Stimulated activated naive CD8-positive, alpha-beta T cell treated with anti-CD3 and anti-CD28 coated beads, Interleukin-15, Interleukin-2, amounts not matched to agents 100 ng/mL and 50 ng/mL, for 24 hours (primary cell): ENCODE results near the gene IMP4.
A peak's percentile ranks its signal among the peaks of the same experiment; 100 is the strongest.

Source experiments
- H3K27ac Mint-ChIP-seq: one replicate; pipeline ENCODE4 v1.8.0; 2021; ENCODE audit warnings: mild to moderate bottlenecking, mixed read lengths
- H3K27me3 Mint-ChIP-seq: one replicate; pipeline ENCODE4 v1.8.0; 2021; ENCODE audit warnings: mixed read lengths
- H3K36me3 Mint-ChIP-seq: one replicate; pipeline ENCODE4 v1.8.0; 2021; ENCODE audit warnings: low read depth, mixed read lengths
- H3K4me1 Mint-ChIP-seq: one replicate; pipeline ENCODE4 v1.8.0; 2021; ENCODE audit warnings: low read depth, mixed read lengths
- H3K4me3 Mint-ChIP-seq: one replicate; pipeline ENCODE4 v1.8.0; 2021; ENCODE audit warnings: mild to moderate bottlenecking, mixed read lengths
- H3K9me3 Mint-ChIP-seq: one replicate; pipeline ENCODE4 v1.8.0; 2021; ENCODE audit warnings: mixed read lengths

Gene IMP4

DNA sequence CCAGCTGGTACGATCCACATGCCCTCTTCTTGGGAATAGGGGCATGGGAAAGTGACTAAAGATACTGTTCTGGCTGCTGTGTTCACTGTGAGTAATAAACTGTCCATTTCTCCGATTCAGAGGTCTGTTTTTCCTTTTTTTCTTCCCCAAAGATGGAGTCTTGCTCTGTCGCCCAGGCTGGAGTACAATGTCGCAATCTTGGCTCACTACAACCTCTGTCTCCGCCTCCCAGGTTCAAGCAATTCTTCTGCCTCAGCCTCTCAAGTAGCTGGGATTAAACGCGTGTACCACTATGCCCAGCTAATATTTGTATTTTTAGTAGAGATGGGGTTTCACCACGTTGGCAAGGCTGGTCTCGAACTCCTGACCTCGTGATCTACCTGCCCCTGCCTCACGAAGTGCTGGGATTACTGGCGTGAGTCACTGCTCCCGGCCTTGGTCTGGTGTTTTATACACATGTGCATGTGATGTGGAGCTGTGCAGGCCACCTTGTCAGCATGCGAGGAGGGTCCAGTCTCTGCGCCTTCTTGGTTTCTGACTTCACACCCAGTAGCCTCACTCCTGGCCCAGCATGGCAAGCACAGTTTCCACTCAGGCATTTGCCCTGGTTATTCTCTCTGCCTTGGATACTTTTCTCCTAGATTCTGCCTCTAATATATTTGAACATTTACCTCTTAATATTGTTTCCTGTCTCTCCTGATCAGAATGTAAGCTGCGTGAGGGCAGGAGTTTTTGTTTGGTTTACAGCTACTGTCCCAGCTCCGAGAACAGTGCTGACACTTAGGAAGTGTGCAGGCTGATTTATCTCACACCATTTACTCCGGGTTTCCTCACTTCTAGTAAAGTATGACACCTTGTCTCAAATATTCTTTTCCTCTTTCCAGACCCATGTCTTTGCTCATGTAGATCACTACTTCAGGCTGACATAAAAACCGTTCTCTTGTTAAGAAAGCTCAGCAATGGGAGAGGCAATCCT, 32.9 kb downstream of the IMP4 start:
- Mint-ChIP-seq H3K9me3 (no peaks in the 10 kb centered on the region), H3K36me3 (peaks cover 48% of the 10 kb centered on the region), H3K27me3 (no peaks in the 10 kb centered on the region), H3K4me1 (peaks cover 84% of the 10 kb centered on the region), H3K4me3 (no peak overlapping the region), H3K27ac (peak overlapping the region; percentile 51)

DNA sequence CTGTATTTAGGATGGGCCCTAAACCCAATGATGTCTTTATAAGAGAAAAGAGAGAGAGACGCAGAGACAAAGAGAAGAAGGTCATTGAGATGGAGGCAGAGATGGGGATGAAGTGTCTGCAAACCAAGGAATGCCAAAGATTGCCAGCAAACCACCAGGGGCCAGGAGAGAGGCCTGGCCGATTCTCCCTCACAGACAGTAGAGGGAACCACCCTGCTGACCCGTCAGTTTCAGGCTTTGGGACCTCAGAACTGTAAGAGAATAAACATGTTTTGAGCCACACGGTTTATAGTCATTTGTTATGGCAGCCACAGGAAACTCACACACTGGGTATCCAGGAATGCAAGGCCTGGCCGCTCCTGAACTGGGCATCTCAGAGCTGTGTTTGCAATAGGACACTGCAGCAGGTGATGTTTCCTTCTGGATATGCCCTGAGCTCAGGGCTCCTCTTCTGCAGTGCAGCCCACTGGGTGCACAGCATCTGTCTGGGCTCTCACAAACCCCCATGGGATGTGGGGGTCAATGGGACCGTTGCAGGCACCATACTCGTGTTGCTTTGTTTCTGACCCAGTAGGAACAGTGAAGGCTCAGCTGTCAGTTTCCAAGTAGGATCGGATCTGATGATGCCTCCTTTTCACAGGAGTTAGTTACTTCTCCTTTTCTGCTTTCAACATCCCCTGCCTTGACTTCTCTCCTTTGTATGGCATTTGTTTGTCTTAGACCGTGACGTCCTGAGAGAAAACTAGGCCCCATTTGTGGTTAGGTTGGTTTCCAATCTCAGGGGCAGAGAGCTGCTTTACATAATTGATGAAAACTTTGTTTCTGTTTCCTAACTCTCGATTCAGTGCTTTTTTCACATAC, 34.0 kb downstream of the IMP4 start:
- H3K27ac Mint-ChIP-seq = peak overlapping the region; percentile 51
- no peaks in the 10 kb centered on the region for H3K9me3 Mint-ChIP-seq
- no peak overlapping the region for H3K4me3 Mint-ChIP-seq
- peaks cover 76% of the 10 kb centered on the region for H3K4me1 Mint-ChIP-seq
- peaks cover 39% of the 10 kb centered on the region for H3K36me3 Mint-ChIP-seq
- no peaks in the 10 kb centered on the region for H3K27me3 Mint-ChIP-seq

DNA sequence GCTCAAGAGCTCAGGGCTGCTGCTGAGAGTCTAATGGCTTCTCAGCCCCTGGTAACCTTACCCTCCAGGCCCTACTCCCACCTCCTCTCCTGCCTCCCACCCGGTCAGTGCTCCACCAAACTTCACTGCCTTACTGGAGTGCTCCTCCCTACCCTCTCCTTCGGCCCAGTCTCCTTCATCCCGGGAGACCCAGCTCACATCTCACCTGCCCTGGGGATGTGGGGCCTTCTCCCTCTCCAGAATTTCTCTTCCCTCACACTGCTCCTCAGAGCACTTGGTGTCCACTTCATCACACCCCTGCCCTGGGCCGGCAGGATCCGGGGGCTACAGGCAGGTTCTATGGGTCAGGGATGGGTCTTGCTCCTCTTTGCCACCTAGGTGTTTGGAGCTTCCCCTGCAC, 34.8 kb downstream of the IMP4 start:
- Mint-ChIP-seq H3K27me3 (no peaks in the 10 kb centered on the region), H3K36me3 (peaks cover 40% of the 10 kb centered on the region), H3K4me1 (peaks cover 72% of the 10 kb centered on the region), H3K9me3 (no peaks in the 10 kb centered on the region), H3K27ac (no peak overlapping the region), H3K4me3 (no peak overlapping the region)

DNA sequence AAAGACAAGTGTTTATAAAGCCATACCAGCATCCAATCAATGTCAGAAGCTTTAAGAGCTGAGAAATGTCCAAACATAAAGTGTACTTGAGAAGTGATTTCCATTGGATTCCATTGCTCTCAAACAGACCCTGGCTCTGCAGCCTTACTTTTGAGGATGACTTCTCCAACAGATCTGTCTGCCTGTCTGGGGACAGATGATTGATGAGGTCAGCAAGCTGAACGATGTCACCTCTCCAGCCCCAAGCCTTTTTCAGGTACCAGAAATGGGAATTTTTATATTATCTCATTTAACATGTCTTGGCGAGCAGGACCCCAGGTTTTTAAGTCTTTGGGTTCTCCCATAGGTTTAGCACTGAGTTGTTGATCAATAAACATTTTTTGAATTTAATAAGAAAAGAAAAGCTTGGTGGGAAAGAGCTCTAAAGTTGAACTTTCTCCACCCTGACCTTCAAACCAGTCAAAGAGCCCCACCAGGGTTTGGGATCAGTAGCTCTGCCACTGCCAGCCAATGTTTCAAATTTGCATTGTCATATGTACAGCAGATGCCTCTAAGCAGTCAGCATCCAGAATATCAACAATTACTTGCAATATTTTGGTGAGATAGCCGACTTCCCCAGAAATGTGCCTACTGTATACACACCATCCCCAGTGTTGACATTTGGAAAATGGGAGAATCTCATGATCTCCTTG, 35.7 kb downstream of the IMP4 start:
- peaks cover 44% of the 10 kb centered on the region for H3K36me3 Mint-ChIP-seq
- H3K4me3 Mint-ChIP-seq = no peak overlapping the region
- H3K4me1 Mint-ChIP-seq = peaks cover 67% of the 10 kb centered on the region
- H3K27ac Mint-ChIP-seq = no peak overlapping the region
- H3K9me3 Mint-ChIP-seq = no peaks in the 10 kb centered on the region
- H3K27me3 Mint-ChIP-seq = no peaks in the 10 kb centered on the region

DNA sequence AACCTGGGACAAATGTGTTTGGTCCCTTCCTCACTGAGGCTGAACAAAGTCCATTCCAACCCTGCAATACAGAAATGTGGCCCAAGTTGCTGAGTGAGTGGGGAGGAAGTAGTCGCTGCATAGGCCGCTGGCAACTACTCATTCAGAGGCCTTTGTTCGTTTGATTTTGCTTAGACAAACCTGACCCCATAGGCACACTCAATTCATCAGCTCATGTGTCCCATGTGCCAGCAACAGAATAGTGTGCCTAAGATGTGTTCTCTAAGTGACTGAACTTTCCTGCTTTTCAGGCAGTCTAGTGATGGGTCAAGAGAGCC, 36.2 kb downstream of the IMP4 start:
- H3K4me3 Mint-ChIP-seq = no peak overlapping the region
- peaks cover 62% of the 10 kb centered on the region for H3K4me1 Mint-ChIP-seq
- H3K9me3 Mint-ChIP-seq = no peaks in the 10 kb centered on the region
- H3K27me3 Mint-ChIP-seq = no peaks in the 10 kb centered on the region
- H3K27ac Mint-ChIP-seq = no peak overlapping the region
- peaks cover 39% of the 10 kb centered on the region for H3K36me3 Mint-ChIP-seq

DNA sequence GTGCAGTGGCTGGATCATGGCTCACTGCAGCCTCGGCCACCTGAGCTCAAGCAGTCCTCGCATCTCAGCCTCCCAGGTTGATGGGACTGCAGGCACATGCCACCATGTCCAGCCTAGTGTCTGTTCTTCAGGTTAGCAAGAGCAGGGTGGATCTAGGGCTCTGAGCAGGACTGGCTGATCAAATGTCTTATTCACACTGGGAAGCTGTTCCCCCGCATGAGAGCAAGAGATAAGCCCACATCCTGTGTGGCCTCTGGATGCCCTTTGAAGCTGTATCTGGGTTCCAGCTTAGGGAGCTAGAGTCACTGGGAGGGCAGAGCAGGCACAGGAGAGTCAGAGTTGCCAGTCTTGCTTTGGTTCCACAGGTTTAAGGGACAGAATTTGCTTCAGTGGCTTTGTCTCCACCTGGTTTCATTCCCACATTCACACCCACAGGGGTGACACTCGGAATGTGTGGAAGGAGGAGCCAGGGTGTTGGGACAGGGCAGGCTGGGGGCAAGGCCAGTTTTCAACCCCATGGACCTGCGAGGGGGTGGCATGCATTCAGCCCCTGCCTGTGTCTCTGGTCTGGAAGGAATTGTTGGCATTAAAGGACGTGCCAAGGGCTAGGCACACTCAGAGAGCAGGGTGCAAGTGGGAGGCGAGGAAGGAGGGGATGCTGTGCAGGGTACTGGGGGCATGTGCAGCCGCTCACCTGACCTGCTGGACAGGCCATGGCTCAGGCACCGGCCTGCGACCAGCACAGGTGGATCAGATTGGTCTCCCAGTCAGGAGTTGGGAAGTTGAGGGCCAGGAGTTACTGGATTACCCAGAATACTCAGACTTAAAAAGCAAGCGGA, 37.6 kb downstream of the IMP4 start:
- Mint-ChIP-seq H3K27me3 (no peaks in the 10 kb centered on the region), H3K4me1 (peaks cover 52% of the 10 kb centered on the region), H3K9me3 (no peaks in the 10 kb centered on the region), H3K36me3 (peaks cover 28% of the 10 kb centered on the region), H3K4me3 (peak overlapping the region; percentile 23), H3K27ac (peak overlapping the region; percentile 49)

DNA sequence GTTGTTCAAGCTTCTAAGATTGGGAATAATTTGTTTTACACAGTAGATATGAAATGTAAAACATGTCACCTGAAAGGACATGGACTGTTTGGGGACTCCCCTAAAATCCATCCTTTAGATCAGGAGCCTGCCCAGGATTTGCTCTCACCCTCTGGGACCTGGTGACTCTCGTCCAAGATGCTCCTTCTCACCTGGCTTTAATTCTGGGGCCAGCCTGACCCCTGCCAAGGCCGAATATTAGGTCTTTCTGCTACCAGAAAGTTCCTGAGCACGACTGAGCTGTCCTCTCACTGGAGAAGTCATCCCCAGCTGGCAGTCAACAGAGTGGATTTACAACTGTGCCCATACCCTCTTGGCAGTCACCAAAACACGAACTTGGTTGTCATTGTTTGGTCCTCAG, 38.4 kb downstream of the IMP4 start:
- peaks cover 52% of the 10 kb centered on the region for H3K4me1 Mint-ChIP-seq
- no peaks in the 10 kb centered on the region for H3K9me3 Mint-ChIP-seq
- no peak overlapping the region for H3K27ac Mint-ChIP-seq
- H3K36me3 Mint-ChIP-seq = peaks cover 24% of the 10 kb centered on the region
- H3K27me3 Mint-ChIP-seq = no peaks in the 10 kb centered on the region
- H3K4me3 Mint-ChIP-seq = no peak overlapping the region

DNA sequence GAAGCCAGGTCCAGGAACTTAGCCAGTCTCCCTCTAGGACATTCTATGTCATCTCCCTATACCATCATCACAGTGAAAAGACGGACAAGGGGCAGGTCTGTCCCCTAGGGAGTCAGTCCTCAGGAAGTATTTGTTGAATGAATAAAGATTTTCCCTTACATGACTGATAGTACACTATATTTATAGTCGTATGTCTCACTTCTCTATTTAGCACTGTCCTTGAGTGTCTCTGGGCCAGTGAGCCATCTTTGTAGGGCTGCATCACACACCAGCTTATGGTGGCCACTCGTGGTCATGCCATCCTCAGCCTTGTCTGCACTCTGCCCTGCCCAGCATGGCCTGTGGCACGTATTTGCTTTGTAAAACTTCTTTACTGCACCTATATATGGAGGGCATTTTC, 38.9 kb downstream of the IMP4 start:
- peaks cover 22% of the 10 kb centered on the region for H3K36me3 Mint-ChIP-seq
- H3K27me3 Mint-ChIP-seq = no peaks in the 10 kb centered on the region
- no peaks in the 10 kb centered on the region for H3K9me3 Mint-ChIP-seq
- H3K4me1 Mint-ChIP-seq = peaks cover 47% of the 10 kb centered on the region
- no peak overlapping the region for H3K4me3 Mint-ChIP-seq
- no peak overlapping the region for H3K27ac Mint-ChIP-seq

DNA sequence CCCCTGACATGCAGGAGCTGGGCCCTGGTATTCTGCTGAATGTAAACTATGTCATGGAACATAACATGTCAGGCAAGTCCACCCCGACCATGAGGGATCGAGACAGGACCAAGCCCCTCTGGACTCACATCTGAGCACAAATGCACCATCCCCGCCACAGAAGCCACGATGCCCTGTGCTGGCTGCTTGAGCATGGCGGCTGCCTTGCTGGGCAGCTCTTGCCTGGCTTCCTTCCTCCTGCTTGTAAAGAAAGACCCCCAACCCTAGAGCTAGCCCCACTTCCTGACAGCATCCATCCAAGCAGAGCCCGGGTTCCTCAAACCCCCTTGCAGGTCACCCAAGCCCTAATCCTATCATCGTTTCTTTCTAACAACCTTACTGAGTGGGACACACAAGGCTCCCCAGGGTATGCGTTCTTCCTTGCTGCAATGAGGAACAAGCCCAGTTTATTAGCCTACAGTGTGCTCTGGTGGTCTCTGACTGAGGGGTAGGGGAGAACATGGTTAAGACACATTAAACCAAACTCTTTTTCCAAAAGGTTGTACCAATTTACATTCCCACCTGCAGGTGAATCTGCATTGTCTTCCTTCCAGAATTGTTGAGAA, 39.7 kb downstream of the IMP4 start:
- no peak overlapping the region for H3K27ac Mint-ChIP-seq
- H3K4me1 Mint-ChIP-seq = peaks cover 39% of the 10 kb centered on the region
- no peaks in the 10 kb centered on the region for H3K27me3 Mint-ChIP-seq
- peaks cover 17% of the 10 kb centered on the region for H3K36me3 Mint-ChIP-seq
- no peak overlapping the region for H3K4me3 Mint-ChIP-seq
- H3K9me3 Mint-ChIP-seq = no peaks in the 10 kb centered on the region

DNA sequence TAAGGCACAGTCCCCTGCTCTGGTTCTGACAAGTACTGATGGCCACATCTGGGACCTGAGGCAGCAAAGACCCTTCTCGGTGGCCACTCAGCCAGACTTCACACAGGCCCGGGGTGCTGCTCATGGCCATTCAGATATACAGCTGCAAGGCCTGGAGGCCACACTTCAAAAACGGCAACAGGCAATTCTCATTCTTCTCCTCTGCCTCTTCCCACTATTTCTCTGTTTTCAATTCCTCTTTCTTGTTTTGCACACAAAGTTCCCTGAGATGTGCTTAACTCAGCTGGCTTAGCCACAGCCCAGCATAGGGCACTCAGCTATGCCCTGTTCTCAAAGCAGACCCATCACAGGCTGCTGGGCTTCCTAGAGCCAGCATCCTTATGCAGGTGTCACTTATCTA, 43.0 kb downstream of the IMP4 start:
- Mint-ChIP-seq H3K27ac (no peak overlapping the region), H3K9me3 (no peaks in the 10 kb centered on the region), H3K4me3 (no peak overlapping the region), H3K27me3 (no peaks in the 10 kb centered on the region), H3K36me3 (peaks cover 13% of the 10 kb centered on the region), H3K4me1 (peaks cover 10% of the 10 kb centered on the region)

DNA sequence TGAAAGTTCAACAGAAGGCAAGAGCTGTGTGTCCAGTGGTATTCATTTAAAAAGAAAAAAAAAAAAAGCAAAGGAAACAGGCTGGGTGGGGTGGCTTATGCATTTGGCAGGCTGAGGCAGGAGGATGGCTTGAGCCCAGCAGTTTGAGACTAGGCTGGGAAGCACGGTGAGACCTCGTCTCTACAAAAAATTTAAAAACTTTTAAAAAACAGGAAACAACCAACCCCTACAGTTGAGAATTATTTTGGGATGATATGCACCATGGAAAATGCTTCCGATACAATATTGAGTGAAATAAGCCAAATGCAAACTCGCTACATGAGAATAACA, 44.3 kb downstream of the IMP4 start:
- Mint-ChIP-seq H3K27ac (no peak overlapping the region), H3K4me3 (no peak overlapping the region), H3K36me3 (peaks cover 13% of the 10 kb centered on the region), H3K4me1 (peaks cover 18% of the 10 kb centered on the region), H3K9me3 (no peaks in the 10 kb centered on the region), H3K27me3 (peaks cover 5% of the 10 kb centered on the region)

DNA sequence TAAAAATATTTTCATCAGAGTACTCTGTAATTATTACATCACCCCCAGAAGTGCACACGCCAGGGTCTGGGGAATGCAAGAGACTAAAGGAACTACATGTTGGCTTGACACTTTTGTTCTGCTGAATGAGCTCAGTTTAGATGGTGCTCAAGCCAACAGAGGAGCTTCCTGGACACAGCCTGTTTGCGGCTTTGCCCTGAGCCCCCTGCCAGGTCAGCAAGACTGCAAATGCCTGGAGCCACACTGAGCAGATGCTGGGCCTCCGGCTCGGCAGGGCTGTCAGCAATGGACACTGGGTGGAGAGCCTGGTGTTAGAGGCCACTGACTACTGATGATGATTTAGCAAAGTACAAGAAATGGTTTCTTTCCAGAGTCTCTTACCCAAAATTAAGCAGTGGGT, 45.1 kb downstream of the IMP4 start:
- H3K4me1 Mint-ChIP-seq = peaks cover 21% of the 10 kb centered on the region
- H3K36me3 Mint-ChIP-seq = peaks cover 10% of the 10 kb centered on the region
- H3K27ac Mint-ChIP-seq = no peak overlapping the region
- H3K4me3 Mint-ChIP-seq = no peak overlapping the region
- no peaks in the 10 kb centered on the region for H3K9me3 Mint-ChIP-seq
- peaks cover 8% of the 10 kb centered on the region for H3K27me3 Mint-ChIP-seq

DNA sequence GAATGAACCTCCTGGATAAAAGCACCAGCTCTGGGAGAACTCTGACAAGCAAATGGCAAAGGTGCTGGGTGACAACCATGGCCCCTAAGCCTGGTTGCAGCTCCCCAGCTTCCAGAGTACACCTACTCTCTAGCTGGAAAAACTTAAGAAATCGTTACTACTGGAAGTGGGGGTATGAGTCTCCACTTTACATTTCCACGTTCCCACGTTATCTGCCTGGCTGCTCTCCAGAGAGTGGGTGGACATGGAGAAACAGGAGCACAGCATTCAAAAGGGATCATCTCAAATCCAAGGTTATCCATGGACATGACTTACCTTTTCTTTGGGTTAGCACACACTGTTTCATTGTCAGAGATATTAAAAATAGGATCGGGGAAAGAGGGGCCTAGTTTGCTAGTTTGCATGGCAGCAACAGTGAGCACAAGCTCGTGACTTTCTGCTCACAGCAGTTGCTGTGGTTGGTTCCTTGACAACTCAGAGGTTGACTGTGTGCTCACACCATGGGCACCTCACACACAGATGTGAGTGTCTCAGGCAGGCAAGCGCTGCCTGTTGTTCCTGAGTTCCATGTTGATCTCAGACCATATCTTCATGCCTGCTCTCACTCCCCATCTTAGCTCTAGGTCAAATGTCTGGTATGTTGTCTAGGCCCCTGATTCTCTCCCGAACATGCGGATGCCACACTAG, 45.7 kb downstream of the IMP4 start:
- no peak overlapping the region for H3K4me3 Mint-ChIP-seq
- H3K27me3 Mint-ChIP-seq = peaks cover 10% of the 10 kb centered on the region
- no peaks in the 10 kb centered on the region for H3K9me3 Mint-ChIP-seq
- no peak overlapping the region for H3K27ac Mint-ChIP-seq
- H3K4me1 Mint-ChIP-seq = peaks cover 21% of the 10 kb centered on the region
- H3K36me3 Mint-ChIP-seq = peaks cover 4% of the 10 kb centered on the region
